Right atrium auricular region (tissue), 2 donors: Measurements from ENCODE around the gene DSTN. TPM values are rescaled to one million over a fixed set of nuclear protein-coding genes. Genes with fewer than 3 reads are reported as not detected.

Experiments
- DNase-seq: peaks from one replicate; pipeline ENCODE4 v3.0.0-alpha.2; 2019; ENCODE audit warnings: low spot score
- H3K27ac ChIP-seq, 2 donors: fragments of 200-600 bp; sonication (generic); 1 replicate in 1 of 2; 2 replicates in 1 of 2; pipeline ENCODE4 v1.5.1; 2016 to 2019
- H3K27me3 ChIP-seq, 2 donors: fragments of 200-600 bp; sonication (generic); one replicate each; pipeline versions ENCODE4 v1.5.1 to v1.6.0; 2017 to 2019
- H3K36me3 ChIP-seq: fragments of 200-600 bp; sonication (generic); one replicate; pipeline ENCODE4 v1.5.1; 2016
- H3K4me1 ChIP-seq, 2 donors: fragments of 200-600 bp; sonication (generic); one replicate each; pipeline versions ENCODE4 v1.5.1 to v1.6.0; 2017 to 2019
- H3K4me3 ChIP-seq, 2 donors: fragments of 200-600 bp; sonication (generic); 1 replicate in 1 of 2; 2 replicates in 1 of 2; pipeline ENCODE4 v1.5.1; 2017 to 2019; ENCODE audit warnings: mild to moderate bottlenecking in 1 of 2, moderate library complexity in 1 of 2
- H3K9me3 ChIP-seq, 2 donors: fragments of 200-600 bp; sonication (generic); one replicate each; pipeline ENCODE4 v1.5.1; 2019
- total RNA-seq, 2 donors: library from RNA; depleted of rRNA; stranded (reverse); fragments of >200 nt; gene quantifications; one replicate each; pipeline ENCODE4 v1.1.0, GENCODE V29; 2016
- TF ChIP-seq, protein P1 (sequence below), 2 donors: fragments of 200-600 bp; sonication (generic); IDR thresholded peaks; one replicate each; pipeline ENCODE4 v1.5.1; 2019; ENCODE audit warnings: antibody characterized with exemption in 2 of 2

DSTN gene
- total RNA-seq, 2 donors from 2014 or later = 585 to 760 TPM

GRCh38 chr20:17626217-17627007 is 56.5 kb downstream of the DSTN start:
- Histone ChIP-seq H3K36me3 (peaks cover 95% of the 10 kb centered on the region), H3K4me1 (no peaks in the 10 kb centered on the region), H3K27me3 (no peaks in the 10 kb centered on the region), H3K4me3 (no peak overlapping the region), H3K9me3 (no peaks in the 10 kb centered on the region), H3K27ac (peak overlapping the region; percentile 51 to 61)
- TF ChIP-seq, protein P1, sequence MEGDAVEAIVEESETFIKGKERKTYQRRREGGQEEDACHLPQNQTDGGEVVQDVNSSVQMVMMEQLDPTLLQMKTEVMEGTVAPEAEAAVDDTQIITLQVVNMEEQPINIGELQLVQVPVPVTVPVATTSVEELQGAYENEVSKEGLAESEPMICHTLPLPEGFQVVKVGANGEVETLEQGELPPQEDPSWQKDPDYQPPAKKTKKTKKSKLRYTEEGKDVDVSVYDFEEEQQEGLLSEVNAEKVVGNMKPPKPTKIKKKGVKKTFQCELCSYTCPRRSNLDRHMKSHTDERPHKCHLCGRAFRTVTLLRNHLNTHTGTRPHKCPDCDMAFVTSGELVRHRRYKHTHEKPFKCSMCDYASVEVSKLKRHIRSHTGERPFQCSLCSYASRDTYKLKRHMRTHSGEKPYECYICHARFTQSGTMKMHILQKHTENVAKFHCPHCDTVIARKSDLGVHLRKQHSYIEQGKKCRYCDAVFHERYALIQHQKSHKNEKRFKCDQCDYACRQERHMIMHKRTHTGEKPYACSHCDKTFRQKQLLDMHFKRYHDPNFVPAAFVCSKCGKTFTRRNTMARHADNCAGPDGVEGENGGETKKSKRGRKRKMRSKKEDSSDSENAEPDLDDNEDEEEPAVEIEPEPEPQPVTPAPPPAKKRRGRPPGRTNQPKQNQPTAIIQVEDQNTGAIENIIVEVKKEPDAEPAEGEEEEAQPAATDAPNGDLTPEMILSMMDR (IDR thresholded peaks at IDR 0.05) = no peak
- no peak for DNase-seq

- Histone ChIP-seq H3K4me3 (no peak overlapping the region), H3K9me3 (no peaks in the 10 kb centered on the region), H3K27ac (peak overlapping the region in 1 of 2 donors; percentile 61), H3K4me1 (no peaks in the 10 kb centered on the region), H3K36me3 (peaks cover 96% of the 10 kb centered on the region), H3K27me3 (no peaks in the 10 kb centered on the region)
- DNase-seq = no peak
- TF ChIP-seq, protein P1 (IDR thresholded peaks at IDR 0.05) = no peak
Measured at GRCh38 chr20:17627101-17627955, 57.5 kb downstream of the DSTN start.

- Histone ChIP-seq H3K36me3 (peaks cover 96% of the 10 kb centered on the region), H3K9me3 (no peaks in the 10 kb centered on the region), H3K27me3 (no peaks in the 10 kb centered on the region), H3K27ac (no peak overlapping the region), H3K4me1 (no peaks in the 10 kb centered on the region), H3K4me3 (no peak overlapping the region)
- no peak for DNase-seq
- TF ChIP-seq, protein P1 (IDR thresholded peaks at IDR 0.05) = no peak
Measured at GRCh38 chr20:17628101-17628841, 58.4 kb downstream of the DSTN start.

- Histone ChIP-seq H3K4me1 (peaks cover 0 to 2% of the 10 kb centered on the region in 2 donors), H3K27ac (no peak overlapping the region), H3K36me3 (peaks cover 96% of the 10 kb centered on the region), H3K9me3 (no peaks in the 10 kb centered on the region), H3K27me3 (no peaks in the 10 kb centered on the region), H3K4me3 (no peak overlapping the region)
- TF ChIP-seq, protein P1 (IDR thresholded peaks at IDR 0.05) = no peak
- DNase-seq = no peak
Measured at GRCh38 chr20:17629025-17629424, 59.1 kb downstream of the DSTN start.

DNA sequence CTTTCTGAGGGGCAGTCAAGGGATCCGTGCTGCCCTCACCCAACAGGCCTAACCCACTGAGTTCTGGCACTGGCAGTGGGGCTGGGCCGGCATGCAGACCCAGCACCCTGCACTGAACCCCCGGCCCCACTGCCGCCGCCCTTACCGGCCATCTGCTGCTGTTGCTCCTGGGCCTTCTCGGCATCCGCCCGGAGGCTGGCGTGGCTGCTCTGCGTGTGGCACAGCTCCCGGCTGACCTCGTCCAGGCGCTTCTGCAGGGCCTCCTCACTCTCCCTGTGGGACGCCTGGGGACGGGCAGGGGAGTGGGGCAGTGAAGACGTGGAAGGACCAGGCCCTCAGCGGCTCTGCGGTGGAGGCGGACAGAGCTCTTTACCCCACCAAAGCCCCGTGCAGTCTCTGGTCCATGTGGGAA is 59.8 kb downstream of the DSTN start:
- Histone ChIP-seq H3K4me3 (no peak overlapping the region), H3K4me1 (peaks cover 0 to 8% of the 10 kb centered on the region in 2 donors), H3K27me3 (no peaks in the 10 kb centered on the region), H3K27ac (no peak overlapping the region), H3K9me3 (no peaks in the 10 kb centered on the region), H3K36me3 (peaks cover 96% of the 10 kb centered on the region)
- TF ChIP-seq, protein P1 (IDR thresholded peaks at IDR 0.05) = no peak
- DNase-seq = no peak
